ENCODE measurements around the gene RRH. TPM values are rescaled to one million over a fixed set of nuclear protein-coding genes. Genes with fewer than 3 reads are reported as not detected.
A peak's percentile ranks its signal among the peaks of the same experiment; 100 is the strongest.
"Not testable (repeated sequence)": the region's sequence is repeated elsewhere in the genome, so short reads cannot be mapped to it uniquely, and the experiment has no call there.

The RRH gene, protein sequence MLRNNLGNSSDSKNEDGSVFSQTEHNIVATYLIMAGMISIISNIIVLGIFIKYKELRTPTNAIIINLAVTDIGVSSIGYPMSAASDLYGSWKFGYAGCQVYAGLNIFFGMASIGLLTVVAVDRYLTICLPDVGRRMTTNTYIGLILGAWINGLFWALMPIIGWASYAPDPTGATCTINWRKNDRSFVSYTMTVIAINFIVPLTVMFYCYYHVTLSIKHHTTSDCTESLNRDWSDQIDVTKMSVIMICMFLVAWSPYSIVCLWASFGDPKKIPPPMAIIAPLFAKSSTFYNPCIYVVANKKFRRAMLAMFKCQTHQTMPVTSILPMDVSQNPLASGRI
- total RNA-seq: under 1 TPM; 0.19 to 0.32 TPM

DNA sequence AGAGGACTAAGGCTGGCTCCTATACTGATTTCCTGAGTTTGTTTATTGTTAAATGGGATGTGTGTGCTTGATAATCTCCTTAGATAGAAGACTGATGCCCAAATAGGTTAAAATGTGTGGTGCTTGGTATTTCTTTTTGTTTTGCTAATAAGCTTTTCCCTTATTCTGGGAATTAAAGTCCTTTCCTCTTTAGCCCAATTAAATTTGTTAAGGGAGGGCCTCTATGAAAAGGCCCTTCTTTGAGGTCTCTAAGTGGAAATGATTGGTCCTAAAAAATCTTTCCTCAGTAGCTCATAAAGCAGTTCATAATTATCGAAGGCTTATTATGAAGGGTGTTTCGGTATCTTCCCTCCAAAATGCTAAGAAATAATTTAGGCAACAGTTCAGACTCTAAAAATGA lies at the start of gene RRH:
RRH (plus strand) TSS at position 301 of the 400 bp plus-strand sequence; CDS start at position 357, 56 bp downstream.
- CTCF ChIA-PET: interaction anchor here (1.0 to 3.5 kb wide), 3 partner anchors 12 to 395 kb away, joined by 5 to 22 read pairs (median 17); partner anchors contain the start of genes CASP6, GAR1 and SEC24B
- H3K9me3 Mint-ChIP-seq (ENCODE audit: low read depth): no peaks in the 10 kb centered on the region

GRCh38 chr4:109782092-109782491 lies 45.7 kb upstream of the RRH start:
- H3K27me3 Mint-ChIP-seq; ATAC-seq; H3K4me3 Mint-ChIP-seq; DNase-seq; H3K36me3 Mint-ChIP-seq; H3K4me1 Mint-ChIP-seq; H3K27ac Mint-ChIP-seq; H3K9me3 Mint-ChIP-seq (ENCODE audit: low read depth); CTCF ChIA-PET: not testable (repeated sequence)

More for the DNA sequence above, at the start of gene RRH:
- H3K4me1 Mint-ChIP-seq: peaks cover 2% of the 10 kb centered on the region
- H3K36me3 Mint-ChIP-seq: peaks cover 11% of the 10 kb centered on the region
- no peak within 1 kb of the TSS for H3K27ac Mint-ChIP-seq
- ATAC-seq (no peak), DNase-seq (no peak)
- no peaks in the 10 kb centered on the region for H3K27me3 Mint-ChIP-seq
- H3K4me3 Mint-ChIP-seq: no peak within 1 kb of the TSS

DNA sequence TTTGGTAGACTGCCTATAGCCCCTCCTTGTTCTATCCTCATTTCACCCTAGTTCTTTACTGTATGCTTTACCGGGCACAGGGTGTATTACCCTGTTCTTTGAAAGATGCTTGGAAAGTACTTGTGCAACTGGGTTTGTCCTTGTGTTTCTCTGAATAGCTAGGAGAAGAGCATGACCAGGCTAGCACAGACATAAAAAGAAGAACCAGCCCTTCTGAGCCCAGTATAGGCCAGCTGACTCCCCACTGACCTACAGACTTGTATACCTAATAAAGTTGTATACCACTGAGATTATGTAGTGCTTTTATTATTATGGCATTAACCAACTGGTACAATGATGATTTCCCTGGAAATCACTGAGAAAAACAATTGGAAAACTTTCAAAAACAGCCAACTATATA lies 40.9 kb upstream of the RRH start:
- ATAC-seq (no peak), DNase-seq (no peak)
- H3K4me3 Mint-ChIP-seq: no peak overlapping the region
- CTCF ChIA-PET: no interaction called here
- H3K4me1 Mint-ChIP-seq: no peaks in the 10 kb centered on the region
- peaks cover 2% of the 10 kb centered on the region for H3K36me3 Mint-ChIP-seq
- H3K27me3 Mint-ChIP-seq: peaks cover 10% of the 10 kb centered on the region
- no peak overlapping the region for H3K27ac Mint-ChIP-seq
- H3K9me3 Mint-ChIP-seq (ENCODE audit: low read depth): peaks cover 7% of the 10 kb centered on the region

DNA sequence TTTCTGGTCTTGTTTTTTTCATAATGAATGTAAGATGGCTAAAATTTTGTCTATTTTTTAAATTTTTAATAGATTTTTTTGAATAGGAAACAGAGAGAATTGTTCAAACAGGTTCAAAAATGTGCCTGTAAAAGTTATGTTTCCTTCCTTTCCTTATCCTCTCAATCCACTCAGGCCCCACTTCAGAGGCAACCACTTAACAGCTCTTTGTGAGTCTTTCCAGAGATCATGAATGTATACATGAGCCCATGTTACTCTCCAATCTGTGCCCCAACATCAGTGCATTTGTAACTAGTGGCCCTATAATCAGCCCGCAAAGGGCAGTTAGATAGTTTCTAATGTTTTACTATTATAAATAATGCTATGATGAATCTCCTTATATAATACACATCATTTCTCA lies 40.0 kb upstream of the RRH start:
- DNase-seq: no peak
- H3K27ac Mint-ChIP-seq: no peak overlapping the region
- no peak overlapping the region for H3K4me3 Mint-ChIP-seq
- peaks cover 2% of the 10 kb centered on the region for H3K36me3 Mint-ChIP-seq
- ATAC-seq: no peak
- CTCF ChIA-PET: no interaction called here
- peaks cover 10% of the 10 kb centered on the region for H3K27me3 Mint-ChIP-seq
- H3K4me1 Mint-ChIP-seq: no peaks in the 10 kb centered on the region
- peaks cover 7% of the 10 kb centered on the region for H3K9me3 Mint-ChIP-seq (ENCODE audit: low read depth)

GRCh38 chr4:109795059-109795458 lies 32.7 kb upstream of the RRH start:
- Mint-ChIP-seq H3K4me1 (no peaks in the 10 kb centered on the region), H3K9me3 (ENCODE audit: low read depth) (peaks cover 2% of the 10 kb centered on the region), H3K27me3 (peaks cover 20% of the 10 kb centered on the region), H3K4me3 (no peak overlapping the region), H3K36me3 (peaks cover 6% of the 10 kb centered on the region), H3K27ac (no peak overlapping the region)
- no peak for ATAC-seq
- CTCF ChIA-PET: no interaction called here
- DNase-seq: no peak

GRCh38 chr4:109798866-109799265 lies 28.9 kb upstream of the RRH start:
- Mint-ChIP-seq H3K27ac (no peak overlapping the region), H3K4me1 (no peaks in the 10 kb centered on the region), H3K9me3 (ENCODE audit: low read depth) (peaks cover 2% of the 10 kb centered on the region), H3K4me3 (no peak overlapping the region), H3K36me3 (peaks cover 6% of the 10 kb centered on the region), H3K27me3 (peaks cover 14% of the 10 kb centered on the region)
- no peak for ATAC-seq
- CTCF ChIA-PET: interaction anchor here (0.9 kb wide), 1 partner anchor 27 kb away, joined by 3 read pairs; no protein-coding TSS in a partner anchor
- DNase-seq: no peak

GRCh38 chr4:109801099-109801789 lies 26.5 kb upstream of the RRH start:
- CTCF ChIA-PET: no interaction called here
- DNase-seq (no peak), ATAC-seq (no peak)
- Mint-ChIP-seq H3K36me3 (no peaks in the 10 kb centered on the region), H3K9me3 (ENCODE audit: low read depth) (no peaks in the 10 kb centered on the region), H3K4me1 (no peaks in the 10 kb centered on the region), H3K4me3 (no peak overlapping the region), H3K27ac (no peak overlapping the region), H3K27me3 (peaks cover 7% of the 10 kb centered on the region)

DNA sequence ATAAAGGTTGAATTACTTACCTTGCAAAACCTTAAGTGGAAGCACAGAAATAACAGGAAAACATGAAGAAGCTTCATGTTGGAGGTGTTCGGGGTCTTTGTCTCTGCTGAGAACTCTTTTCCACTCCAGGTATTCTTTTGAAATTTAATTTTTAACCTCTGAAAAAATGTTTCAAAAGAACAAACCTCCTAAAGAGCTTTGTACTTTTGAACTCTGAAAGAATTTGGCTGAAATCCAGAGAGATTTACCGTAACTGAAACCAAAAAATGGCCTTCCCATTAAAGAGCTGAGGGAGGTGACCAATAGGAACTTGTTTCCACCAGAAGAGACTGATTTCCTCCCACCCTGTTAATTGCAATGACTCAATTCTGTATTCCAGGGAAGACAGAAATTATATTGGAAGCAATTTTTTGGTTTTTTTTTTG lies 25.9 kb upstream of the RRH start, which contains the start of gene CFI:
CFI (minus strand) TSS at position 105 of the 425 bp plus-strand sequence; CDS start at position 77, 28 bp downstream.
- Mint-ChIP-seq H3K27me3 (peaks cover 7% of the 10 kb centered on the region), H3K4me1 (no peaks in the 10 kb centered on the region), H3K9me3 (ENCODE audit: low read depth) (no peaks in the 10 kb centered on the region), H3K36me3 (no peaks in the 10 kb centered on the region), H3K27ac (no peak within 1 kb of the TSS), H3K4me3 (no peak within 1 kb of the TSS)
- DNase-seq (no peak), ATAC-seq (no peak)
- CTCF ChIA-PET: no interaction called here

- H3K27me3 Mint-ChIP-seq: peaks cover 3% of the 10 kb centered on the region
- CTCF ChIA-PET: interaction anchor here (0.6 to 1.2 kb wide), 5 partner anchors 19 to 385 kb away, joined by 3 to 4 read pairs (median 3); partner anchors contain the start of gene SEC24B
- peak; percentile 67 for ATAC-seq
Measured at GRCh38 chr4:109803924-109804571, 23.7 kb upstream of the RRH start.

DNA sequence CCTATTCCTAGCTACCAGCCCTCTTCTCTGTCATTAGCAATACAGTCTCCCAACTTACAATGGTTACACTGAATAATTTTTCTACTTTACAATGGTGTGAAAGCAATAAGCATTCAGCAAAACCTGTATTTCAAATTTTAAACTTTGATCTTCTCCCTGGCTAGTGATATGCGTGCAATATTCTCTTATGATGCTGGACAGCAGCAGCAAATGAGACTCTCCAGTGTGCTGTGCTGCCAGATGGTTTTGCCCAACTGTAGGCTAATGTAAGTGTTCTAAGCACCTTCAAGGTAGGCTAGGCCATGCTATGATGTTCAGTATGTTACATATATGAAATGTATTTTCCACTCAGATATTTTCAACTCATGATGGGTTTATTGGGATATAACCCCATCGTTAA lies 18.1 kb upstream of the RRH start:
- Mint-ChIP-seq H3K27ac (no peak overlapping the region), H3K9me3 (ENCODE audit: low read depth) (no peaks in the 10 kb centered on the region), H3K4me3 (no peak overlapping the region), H3K36me3 (no peaks in the 10 kb centered on the region), H3K4me1 (peaks cover 19% of the 10 kb centered on the region), H3K27me3 (peaks cover 3% of the 10 kb centered on the region)
- CTCF ChIA-PET: no interaction called here
- DNase-seq (no peak), ATAC-seq (no peak)

More at GRCh38 chr4:109803924-109804571, 23.7 kb upstream of the RRH start:
- H3K36me3 Mint-ChIP-seq: no peaks in the 10 kb centered on the region
- H3K4me1 Mint-ChIP-seq: no peaks in the 10 kb centered on the region
- DNase-seq: no peak
- no peak overlapping the region for H3K4me3 Mint-ChIP-seq
- no peaks in the 10 kb centered on the region for H3K9me3 Mint-ChIP-seq (ENCODE audit: low read depth)
- H3K27ac Mint-ChIP-seq: no peak overlapping the region

GRCh38 chr4:109810552-109811387 lies 17.0 kb upstream of the RRH start:
- Mint-ChIP-seq H3K27me3 (peaks cover 3% of the 10 kb centered on the region), H3K4me1 (peaks cover 22% of the 10 kb centered on the region), H3K4me3 (no peak overlapping the region), H3K36me3 (peaks cover 2% of the 10 kb centered on the region), H3K9me3 (ENCODE audit: low read depth) (no peaks in the 10 kb centered on the region), H3K27ac (no peak overlapping the region)
- DNase-seq (no peak), ATAC-seq (no peak)
- CTCF ChIA-PET: interaction anchor here (1.4 kb wide), 1 partner anchor 378 kb away, joined by 4 read pairs; the partner anchor contains the start of gene SEC24B

- H3K27me3 Mint-ChIP-seq: peaks cover 3% of the 10 kb centered on the region
- ATAC-seq (no peak), DNase-seq (no peak)
- CTCF ChIA-PET: interaction anchor here (1.4 kb wide), 1 partner anchor 378 kb away, joined by 4 read pairs; the partner anchor contains the start of gene SEC24B
- peaks cover 6% of the 10 kb centered on the region for H3K36me3 Mint-ChIP-seq
- no peak overlapping the region for H3K4me3 Mint-ChIP-seq
- H3K4me1 Mint-ChIP-seq: peaks cover 31% of the 10 kb centered on the region
- H3K27ac Mint-ChIP-seq: peak overlapping the region; percentile 32
- H3K9me3 Mint-ChIP-seq (ENCODE audit: low read depth): no peaks in the 10 kb centered on the region
Measured at GRCh38 chr4:109811707-109812106, 16.1 kb upstream of the RRH start.

All from activated CD8-positive, alpha-beta memory T cell treated with anti-CD3 and anti-CD28 coated beads, Interleukin-2, amount 10 ng/mL, durations not matched to agents 7 days and 5 days (primary cell).